C4-2B (cell line): Measurements from ENCODE around the gene CDC42BPA.

Experiments
- H3K27ac ChIP-seq: fragments of 450-650 bp; 2 replicates; pipeline ENCODE4 v1.5.1; 2017
- ZFX ChIP-seq: fragments of 450-650 bp; IDR thresholded peaks from 2 replicates; pipeline ENCODE4 v1.6.1; 2017
- TF ChIP-seq, protein P1 (sequence below): fragments of 450-650 bp; conservative IDR thresholded peaks from 2 replicates; pipeline ENCODE4 v1.5.1; 2017; ENCODE audit warnings: mild to moderate bottlenecking

The CDC42BPA gene

GRCh38 chr1:227170361-227171166, 147.7 kb downstream of the CDC42BPA start:
- TF ChIP-seq ZFX, result no peak
- TF ChIP-seq, protein P1, sequence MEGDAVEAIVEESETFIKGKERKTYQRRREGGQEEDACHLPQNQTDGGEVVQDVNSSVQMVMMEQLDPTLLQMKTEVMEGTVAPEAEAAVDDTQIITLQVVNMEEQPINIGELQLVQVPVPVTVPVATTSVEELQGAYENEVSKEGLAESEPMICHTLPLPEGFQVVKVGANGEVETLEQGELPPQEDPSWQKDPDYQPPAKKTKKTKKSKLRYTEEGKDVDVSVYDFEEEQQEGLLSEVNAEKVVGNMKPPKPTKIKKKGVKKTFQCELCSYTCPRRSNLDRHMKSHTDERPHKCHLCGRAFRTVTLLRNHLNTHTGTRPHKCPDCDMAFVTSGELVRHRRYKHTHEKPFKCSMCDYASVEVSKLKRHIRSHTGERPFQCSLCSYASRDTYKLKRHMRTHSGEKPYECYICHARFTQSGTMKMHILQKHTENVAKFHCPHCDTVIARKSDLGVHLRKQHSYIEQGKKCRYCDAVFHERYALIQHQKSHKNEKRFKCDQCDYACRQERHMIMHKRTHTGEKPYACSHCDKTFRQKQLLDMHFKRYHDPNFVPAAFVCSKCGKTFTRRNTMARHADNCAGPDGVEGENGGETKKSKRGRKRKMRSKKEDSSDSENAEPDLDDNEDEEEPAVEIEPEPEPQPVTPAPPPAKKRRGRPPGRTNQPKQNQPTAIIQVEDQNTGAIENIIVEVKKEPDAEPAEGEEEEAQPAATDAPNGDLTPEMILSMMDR, result no peak
- H3K27ac ChIP-seq, result no peak overlapping the region

GRCh38 chr1:227169343-227169742, 148.9 kb downstream of the CDC42BPA start:
- no peak overlapping the region for H3K27ac ChIP-seq
- TF ChIP-seq ZFX, result no peak
- TF ChIP-seq, protein P1, result no peak

- no peak overlapping the region for H3K27ac ChIP-seq
- no peak for TF ChIP-seq ZFX
- TF ChIP-seq, protein P1, result no peak
These were observed 150.8 kb downstream of the CDC42BPA start for GRCh38 chr1:227167276-227168101.

- H3K27ac ChIP-seq, result no peak overlapping the region
- TF ChIP-seq, protein P1, result no peak
- TF ChIP-seq ZFX, result no peak
These were observed 151.7 kb downstream of the CDC42BPA start for GRCh38 chr1:227166559-227166958.

- TF ChIP-seq, protein P1, result no peak
- no peak for TF ChIP-seq ZFX
- no peak overlapping the region for H3K27ac ChIP-seq
These were observed 156.8 kb downstream of the CDC42BPA start for GRCh38 chr1:227161470-227161869.

DNA sequence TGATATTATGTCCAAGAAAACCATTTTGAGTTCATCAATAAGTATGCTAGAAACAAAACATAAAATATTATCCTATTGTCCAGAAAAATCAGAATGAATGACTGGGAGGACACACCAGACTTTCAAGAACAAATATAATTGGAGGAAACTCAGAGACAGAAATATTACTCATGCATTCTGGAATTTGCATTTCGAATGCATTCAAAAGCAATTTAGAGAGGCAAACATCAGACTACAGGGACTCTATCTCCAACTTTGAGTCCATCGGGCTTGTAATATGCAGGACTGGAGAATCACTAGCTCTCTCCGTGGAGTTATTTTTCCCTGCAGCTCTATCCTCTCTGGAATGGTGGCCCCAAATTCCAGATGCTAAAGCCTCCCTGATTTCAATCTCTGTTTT, 161.8 kb downstream of the CDC42BPA start:
- H3K27ac ChIP-seq, result no peak overlapping the region
- no peak for TF ChIP-seq ZFX
- TF ChIP-seq, protein P1, result no peak

- H3K27ac ChIP-seq, result no peak overlapping the region
- TF ChIP-seq, protein P1, result no peak
- TF ChIP-seq ZFX, result no peak
These were observed 162.6 kb downstream of the CDC42BPA start for GRCh38 chr1:227155688-227156087.
